DMS114 treated with DMSO at 0.1 percent for 48 hours (cell line): Measurements from ENCODE around the gene ST3GAL2.
"Not testable (repeated sequence)": the region's sequence is repeated elsewhere in the genome, so short reads cannot be mapped to it uniquely, and the experiment has no call there.

Source experiments
- DNase-seq: peaks from one replicate; lab custom pipeline; 2025; ENCODE audit not compliant: unreplicated experiment; lab: John Stamatoyannopoulos, UW

The ST3GAL2 gene

DNA sequence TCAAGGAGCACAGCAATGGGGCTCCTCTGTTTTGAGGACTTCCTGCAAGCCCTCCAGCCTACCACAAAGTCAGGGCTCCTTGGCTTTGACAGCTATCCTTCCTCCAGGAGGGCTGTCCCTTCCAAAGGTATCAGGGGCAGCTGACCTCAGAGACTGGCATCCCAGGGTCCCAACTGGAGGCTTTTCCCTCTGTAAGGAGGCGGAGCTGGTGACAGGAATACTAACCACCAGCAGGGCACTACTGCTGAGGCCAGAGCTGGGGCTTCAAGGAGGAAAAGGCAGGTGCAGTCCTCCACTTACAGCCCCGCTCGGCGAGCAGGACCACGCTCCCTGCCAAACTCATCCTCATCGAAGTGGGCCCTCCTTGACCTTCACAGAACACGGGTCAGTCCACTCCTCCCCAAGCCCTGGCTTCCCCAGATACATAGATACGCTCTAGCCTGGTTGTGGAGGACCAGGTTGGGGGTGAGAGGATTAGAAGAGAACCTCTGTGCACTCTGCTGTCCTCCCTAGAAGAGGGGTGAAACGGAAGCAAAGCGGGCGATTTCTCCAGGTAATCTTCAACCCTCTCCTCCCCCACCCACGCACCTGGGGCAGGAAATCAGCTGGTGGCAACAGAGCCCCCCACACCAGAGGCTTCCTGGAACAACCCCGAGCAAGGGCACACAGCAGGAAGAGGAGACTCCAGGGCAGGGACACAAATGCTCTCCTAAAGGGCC, 20.5 kb downstream of the ST3GAL2 start:
- no peak for DNase-seq

- no peak for DNase-seq
These were observed 21.2 kb downstream of the ST3GAL2 start for GRCh38 chr16:70417661-70418060.

DNA sequence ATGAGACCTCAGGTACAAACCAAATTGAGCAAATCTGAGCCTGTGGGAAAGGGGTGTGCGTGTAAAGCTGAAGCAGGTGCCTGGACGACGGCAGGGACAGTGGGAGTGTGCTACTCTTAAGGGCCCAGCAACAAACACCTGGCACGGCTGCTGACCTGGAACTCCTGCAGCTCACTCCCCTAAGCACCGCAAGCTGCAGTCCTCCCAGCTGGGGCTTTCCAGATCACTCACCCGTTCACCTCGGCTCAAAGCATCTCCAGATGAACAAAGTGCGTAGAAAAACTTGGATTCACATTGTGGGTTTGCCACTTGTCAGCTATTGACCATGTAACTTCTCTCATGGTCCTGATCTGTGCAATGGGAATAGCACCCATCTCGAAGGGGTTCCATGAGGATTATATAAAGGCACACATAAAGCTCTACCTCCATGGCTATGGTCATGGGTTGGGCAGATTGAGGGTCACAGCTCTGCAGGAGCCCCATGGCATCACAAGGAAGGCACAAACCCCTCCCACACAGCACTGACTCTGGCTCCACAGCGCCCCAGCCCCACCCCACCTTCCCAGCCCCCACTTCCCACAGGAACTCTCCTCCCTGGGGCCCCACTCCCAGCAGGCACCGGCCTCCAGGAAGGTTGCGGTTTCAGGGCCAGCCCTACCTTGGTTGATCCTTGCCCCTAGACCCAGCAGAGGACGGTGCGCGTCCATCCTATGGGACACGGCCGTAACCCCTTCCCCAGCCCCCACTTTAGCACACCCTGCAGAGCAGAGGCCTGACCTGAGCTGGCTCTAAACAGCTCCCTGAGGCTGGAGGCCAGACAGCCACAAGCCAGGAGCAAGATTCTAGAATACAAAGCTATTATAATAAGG, 21.9 kb downstream of the ST3GAL2 start:
- DNase-seq: no peak

- not testable (repeated sequence) for DNase-seq
These were observed 25.3 kb downstream of the ST3GAL2 start for GRCh38 chr16:70413572-70413971.

- no peak for DNase-seq
These were observed 26.5 kb downstream of the ST3GAL2 start for GRCh38 chr16:70412385-70412784.

DNA sequence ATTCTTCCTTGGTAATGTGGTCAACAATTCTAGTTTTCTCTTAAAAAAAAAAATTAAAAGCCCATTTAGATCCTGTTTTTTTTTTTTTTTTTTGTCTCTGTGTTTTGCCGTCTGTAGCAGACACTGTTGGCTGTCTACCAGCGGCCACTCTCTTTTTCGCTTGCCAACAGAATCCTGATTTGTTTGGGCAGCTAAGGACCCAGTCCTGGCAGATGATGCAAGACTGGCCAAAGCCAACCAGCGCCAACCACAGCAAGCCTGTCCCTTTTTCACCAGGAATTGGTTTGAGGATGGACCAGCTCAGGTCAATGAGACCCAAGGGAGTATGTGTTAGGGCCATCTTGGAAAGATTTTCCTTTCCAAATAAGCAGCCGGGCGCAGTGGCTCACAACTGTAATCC, 28.2 kb downstream of the ST3GAL2 start:
- no peak for DNase-seq

GRCh38 chr16:70407811-70408274, 31.1 kb downstream of the ST3GAL2 start:
- no peak for DNase-seq

- not testable (repeated sequence) for DNase-seq
These were observed 32.8 kb downstream of the ST3GAL2 start for GRCh38 chr16:70406104-70406503.

DNA sequence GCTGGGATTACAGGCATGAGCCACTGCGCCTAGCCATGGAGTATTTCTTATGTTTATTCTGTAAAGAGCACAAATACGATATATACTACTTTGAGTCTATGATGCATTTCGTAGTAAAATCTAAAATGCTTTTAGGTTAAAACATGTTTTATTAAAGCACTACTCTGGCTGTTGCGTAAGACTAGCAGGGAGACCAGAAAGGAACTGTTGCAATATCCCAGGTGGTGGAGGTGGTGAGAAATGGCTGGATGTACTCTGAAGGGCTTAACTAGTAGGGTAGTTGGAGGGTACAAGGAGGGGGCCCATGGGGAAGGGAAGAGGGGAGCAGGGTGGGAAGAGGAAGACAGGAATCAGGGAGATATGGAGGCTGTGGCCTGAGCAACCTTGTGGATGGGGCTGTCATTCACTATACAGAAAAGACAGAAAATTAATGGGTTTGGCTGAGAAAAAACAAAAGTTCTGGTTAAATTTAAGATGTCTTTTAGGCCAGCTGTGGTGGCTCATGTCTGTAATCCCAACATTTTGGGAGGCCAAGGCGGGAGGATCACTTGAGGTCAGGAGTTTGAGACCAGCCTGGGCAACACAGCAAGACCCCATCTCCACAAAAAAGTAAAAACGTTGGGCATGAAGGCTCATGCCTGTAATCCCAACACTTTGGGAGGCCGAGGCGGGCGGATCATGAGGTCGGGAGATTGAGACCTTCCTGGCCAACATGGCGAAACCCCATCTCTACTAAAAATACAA, 35.8 kb downstream of the ST3GAL2 start:
- DNase-seq: no peak

GRCh38 chr16:70399951-70400350, 38.9 kb downstream of the ST3GAL2 start:
- no peak for DNase-seq

DNA sequence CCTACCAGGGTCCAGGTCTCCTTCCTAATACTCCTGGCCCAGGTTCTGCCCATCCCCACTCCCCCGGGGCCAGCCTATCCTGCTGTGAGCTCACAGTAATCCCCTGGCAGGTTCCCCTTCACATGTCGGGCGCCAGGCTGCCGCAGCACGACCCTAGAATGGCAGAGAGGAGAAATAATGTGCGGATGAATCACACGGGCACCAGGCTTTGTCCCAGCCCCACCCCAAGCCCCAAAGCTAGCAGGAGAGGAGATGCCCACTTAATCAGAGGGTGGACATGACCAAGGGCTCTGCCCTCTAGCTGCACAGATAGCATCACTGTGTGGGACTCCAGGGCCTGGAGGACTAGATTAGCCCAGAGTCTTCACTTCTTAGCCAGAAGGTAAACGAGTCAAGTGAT, 39.5 kb downstream of the ST3GAL2 start:
- no peak for DNase-seq

- no peak for DNase-seq
These were observed 40.6 kb downstream of the ST3GAL2 start for GRCh38 chr16:70398177-70398743.

GRCh38 chr16:70396246-70396904, 42.5 kb downstream of the ST3GAL2 start:
- no peak for DNase-seq

GRCh38 chr16:70395345-70395901, 43.5 kb downstream of the ST3GAL2 start:
- DNase-seq: no peak

DNA sequence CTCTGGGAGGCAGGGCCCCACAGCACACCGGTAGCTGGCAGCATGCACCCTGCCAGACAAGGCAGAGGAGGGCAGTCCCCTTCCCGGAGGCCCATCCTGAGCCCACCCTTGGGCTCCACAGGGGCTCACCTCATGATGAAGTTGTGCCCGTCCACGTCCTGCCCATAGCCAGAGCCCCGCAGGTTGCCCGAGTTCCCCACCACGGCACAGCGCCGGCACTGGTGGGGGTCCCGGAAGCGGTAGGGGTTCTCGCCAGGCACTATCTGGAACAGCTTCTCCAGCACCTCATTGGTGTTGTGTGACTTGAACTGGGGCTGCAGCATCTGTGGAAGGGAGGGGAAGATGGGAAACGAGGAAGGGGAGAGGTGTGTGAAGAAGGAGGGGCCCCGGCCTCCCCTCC, 44.0 kb downstream of the ST3GAL2 start:
- DNase-seq: no peak

DNA sequence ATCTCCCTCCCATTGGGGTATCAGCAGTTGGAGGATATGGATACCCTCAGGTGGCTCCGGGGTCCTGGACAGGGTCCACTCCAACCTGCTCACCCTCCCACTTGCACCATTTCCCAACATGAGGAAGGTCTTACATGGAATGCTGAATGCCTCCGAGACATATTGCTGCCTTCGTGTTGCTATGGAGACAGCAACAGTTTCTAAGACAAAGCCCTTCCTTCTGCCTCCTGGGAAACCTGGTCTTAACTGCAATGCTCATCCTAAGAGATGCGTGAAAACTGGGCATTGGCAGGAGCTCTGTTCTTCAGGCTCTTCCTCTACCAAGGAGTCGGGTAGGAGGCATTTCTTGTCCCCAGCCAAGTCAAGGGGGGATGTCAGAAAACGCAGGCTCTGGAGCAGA, 45.2 kb downstream of the ST3GAL2 start:
- DNase-seq: no peak

- no peak for DNase-seq
These were observed 46.3 kb downstream of the ST3GAL2 start for GRCh38 chr16:70392606-70393005.

- no peak for DNase-seq
These were observed 46.9 kb downstream of the ST3GAL2 start for GRCh38 chr16:70391881-70392481.

DNA sequence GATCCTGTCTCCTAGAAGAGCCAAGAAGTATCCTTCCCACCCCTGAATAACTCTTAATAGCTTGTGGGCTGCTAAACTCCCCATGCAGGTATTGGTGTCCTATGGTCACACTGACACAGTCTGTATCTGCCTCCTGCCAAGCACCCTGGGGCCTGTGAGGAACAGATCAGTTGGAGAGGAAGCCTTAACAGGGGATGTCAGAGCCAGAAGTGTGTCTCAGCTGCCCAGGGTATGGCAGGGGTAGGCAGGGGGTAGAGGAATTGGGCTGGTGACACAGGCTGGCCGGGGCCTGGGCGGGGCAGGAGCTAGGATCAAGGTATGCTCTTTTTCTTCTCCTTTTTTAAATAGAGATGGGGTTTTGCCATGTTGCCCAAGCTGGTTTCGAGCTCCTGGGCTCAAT, 47.5 kb downstream of the ST3GAL2 start:
- DNase-seq: no peak

GRCh38 chr16:70390774-70391173, 48.1 kb downstream of the ST3GAL2 start:
- DNase-seq: no peak
